Loucy (cell line): ENCODE measurements around the gene RPS28.

Experiments used
- CTCF ChIP-seq: fragments of 200-600 bp; sonication (generic); conservative IDR thresholded peaks from 2 replicates; pipeline ENCODE4 v1.5.1; 2014; ENCODE audit warnings: mild to moderate bottlenecking, antibody characterized with exemption, low read length
- EZH2phosphoT487 ChIP-seq: fragments of 200-600 bp; IDR thresholded peaks from 2 replicates; pipeline ENCODE4 v1.6.1; 2018; ENCODE audit warnings: antibody characterized with exemption, mild to moderate bottlenecking, moderate library complexity, borderline replicate concordance

DNA sequence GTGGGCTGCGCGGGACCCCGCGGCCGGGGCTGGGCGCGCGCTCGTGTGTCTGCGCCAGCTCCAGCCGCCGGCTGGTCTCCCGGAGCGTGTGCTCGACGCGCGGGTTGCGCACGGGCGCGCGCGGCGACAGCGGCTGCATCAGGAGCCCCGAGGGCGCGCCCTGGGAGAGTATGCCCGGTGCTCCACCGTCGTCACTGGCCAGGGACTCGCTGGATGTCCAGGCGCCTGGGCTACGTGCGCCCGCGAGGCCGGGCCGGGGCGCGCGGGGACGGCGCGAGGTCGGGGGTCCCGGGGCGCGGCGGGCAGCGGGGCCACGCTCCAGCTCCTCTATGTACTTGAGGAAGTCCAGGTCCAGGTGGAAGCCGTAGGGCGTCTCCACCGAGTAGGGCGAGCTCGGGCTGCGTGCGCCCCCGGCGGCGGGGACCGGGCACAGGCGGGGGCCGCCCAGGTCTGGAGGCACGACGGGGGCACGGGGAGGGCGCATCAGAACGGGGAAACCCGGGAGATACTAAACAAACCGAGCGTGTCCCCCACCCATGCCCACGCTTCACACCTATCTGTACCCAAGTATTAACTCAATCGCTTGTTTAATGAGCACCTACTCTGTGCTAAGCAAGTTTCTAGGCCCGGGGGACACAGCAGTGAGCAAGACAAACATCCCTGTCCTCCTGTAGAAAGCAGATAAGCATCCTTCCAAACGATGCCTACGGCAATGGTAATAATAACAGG lies 14.2 kb downstream of the RPS28 start:
- no peak for TF ChIP-seq CTCF
- no peak for TF ChIP-seq EZH2phosphoT487
